Mucosa of gallbladder (tissue), 1 donor: Measurements from ENCODE around the gene UBASH3B. TPM values are rescaled to one million over a fixed set of nuclear protein-coding genes. Genes with fewer than 3 reads are reported as not detected.
"Not testable (repeated sequence)": the region's sequence is repeated elsewhere in the genome, so short reads cannot be mapped to it uniquely, and the experiment has no call there.

Experiments
- DNase-seq: peaks from one replicate; pipeline ENCODE4 v3.0.0-alpha.2; 2020; ENCODE audit warnings: low spot score
- total RNA-seq: library from RNA; stranded (reverse); gene quantifications from one replicate; pipeline ENCODE4 v1.2.1, GENCODE V29; 2021
- donor health status: DM: no; HTN: no; CAD: no.

UBASH3B gene
- 7.4 TPM for total RNA-seq

- peak; percentile 68 for DNase-seq
These were observed at the start of gene UBASH3B for GRCh38 chr11:122655527-122656072. UBASH3B (plus strand) TSS chr11:122655722; CDS start chr11:122656050, 328 bp downstream.

- not testable (repeated sequence) for DNase-seq
These were observed 48.4 kb upstream of the UBASH3B start for GRCh38 chr11:122607162-122607561.

GRCh38 chr11:122612123-122612824, 43.2 kb upstream of the UBASH3B start:
- DNase-seq: no peak

- DNase-seq: no peak
These were observed 38.8 kb upstream of the UBASH3B start for GRCh38 chr11:122616718-122617117.

- DNase-seq: no peak
These were observed 38.2 kb upstream of the UBASH3B start for GRCh38 chr11:122617297-122617696.

DNA sequence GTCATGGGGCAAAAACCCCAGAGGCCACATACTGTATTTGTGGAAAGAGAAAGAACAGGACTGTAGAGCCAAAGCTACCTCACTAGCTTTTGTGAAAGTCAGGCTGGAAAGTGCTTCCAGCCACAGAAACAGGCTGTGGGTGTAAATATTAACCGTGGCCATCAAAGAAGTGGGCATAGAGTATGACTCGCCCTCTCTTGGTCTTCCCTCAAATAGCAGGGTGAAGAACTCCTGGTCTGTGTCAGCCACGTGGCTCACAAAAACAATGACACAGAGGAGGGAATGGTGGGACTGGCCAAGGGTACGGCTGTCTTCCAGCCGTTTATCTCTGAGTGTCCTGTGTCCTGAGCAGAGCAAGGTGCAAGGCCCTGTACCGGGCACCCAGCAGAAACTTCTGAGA, 37.6 kb upstream of the UBASH3B start:
- DNase-seq: no peak

DNA sequence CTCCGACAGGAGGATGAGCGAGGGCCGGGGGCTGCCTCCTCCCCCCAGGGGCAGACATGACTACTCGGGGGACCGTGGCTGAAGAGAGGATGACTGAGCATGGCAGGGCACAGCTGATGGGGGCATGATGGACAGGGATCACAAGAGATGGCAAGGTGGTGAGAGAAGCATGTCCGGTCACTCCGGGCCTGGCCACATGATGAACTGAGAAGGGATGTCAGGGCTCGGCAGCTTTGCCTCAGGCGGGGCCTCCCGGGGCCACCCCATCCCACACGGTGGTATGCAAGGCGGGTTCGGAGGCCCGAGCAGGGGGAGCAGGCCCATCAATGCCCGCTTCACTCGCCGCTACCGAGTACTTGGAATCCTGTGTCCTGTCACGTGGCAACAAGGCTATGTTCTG, 36.6 kb upstream of the UBASH3B start:
- no peak for DNase-seq

GRCh38 chr11:122619757-122620156, 35.8 kb upstream of the UBASH3B start:
- no peak for DNase-seq

GRCh38 chr11:122625501-122625900, 30.0 kb upstream of the UBASH3B start:
- not testable (repeated sequence) for DNase-seq

DNA sequence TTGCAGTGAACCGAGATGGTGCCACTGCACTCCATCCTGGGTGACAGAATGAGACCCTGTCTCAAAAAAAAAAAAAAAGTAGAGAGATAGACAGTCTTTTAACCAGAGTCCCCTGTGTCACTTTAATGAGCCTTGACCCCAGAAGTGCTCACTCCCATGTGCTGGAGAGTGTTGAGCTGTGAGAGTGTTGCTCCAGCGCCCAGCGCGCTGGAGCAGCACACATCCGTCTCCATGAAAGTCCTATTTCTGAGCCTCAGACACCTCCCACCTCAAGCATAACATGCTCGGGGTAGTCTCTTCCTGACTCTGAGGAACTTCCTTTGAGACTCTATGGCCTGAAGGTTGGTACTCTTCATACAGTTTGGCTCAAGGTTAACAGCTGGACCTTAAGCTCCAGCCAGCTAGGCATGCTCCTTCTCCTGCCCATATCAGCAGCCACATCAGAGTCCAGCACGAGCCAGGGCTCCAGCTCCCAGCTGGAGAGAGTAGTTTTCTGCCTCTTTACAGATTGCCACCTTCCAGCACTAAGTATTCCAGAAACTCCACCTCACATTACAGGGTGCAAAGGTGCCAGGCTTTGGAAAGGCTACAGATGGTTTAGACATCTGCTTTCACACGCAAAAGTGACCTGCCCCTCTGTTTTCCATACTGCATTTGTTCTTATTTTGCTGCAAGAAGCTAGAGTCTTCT, 29.4 kb upstream of the UBASH3B start:
- no peak for DNase-seq

- DNase-seq: no peak
These were observed 27.8 kb upstream of the UBASH3B start for GRCh38 chr11:122627745-122628144.

GRCh38 chr11:122628810-122629555, 26.5 kb upstream of the UBASH3B start:
- DNase-seq: peak; percentile 71

DNA sequence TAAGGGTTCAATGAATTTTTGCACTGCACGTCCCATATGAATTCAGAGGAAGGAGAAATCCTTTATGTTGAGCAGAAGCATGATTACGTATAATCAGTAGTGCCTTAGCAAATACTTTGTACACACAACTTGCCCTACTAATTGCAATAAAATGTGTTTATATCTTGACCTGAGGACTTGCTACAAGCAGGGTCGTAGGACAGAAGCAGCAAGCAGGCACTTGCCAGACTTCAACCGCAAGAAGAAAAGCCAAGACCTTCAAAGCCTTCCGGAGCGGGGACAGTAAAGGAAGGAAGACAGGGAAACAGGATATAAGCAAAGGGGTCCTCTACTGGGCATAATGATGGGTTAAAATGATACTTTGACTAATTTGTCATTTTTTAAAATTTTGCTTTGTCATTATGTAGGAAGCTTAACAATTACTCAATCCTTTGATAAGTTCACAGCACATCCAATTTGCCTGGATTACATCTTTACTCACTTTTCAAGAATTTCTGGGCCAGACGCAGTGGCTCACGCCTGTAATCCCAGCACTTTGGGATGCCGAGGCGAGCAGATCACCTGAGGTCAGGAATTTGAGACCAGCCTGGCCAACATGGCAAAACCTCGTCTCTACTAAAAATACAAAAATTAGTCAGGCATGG, 23.2 kb upstream of the UBASH3B start:
- DNase-seq: no peak

DNA sequence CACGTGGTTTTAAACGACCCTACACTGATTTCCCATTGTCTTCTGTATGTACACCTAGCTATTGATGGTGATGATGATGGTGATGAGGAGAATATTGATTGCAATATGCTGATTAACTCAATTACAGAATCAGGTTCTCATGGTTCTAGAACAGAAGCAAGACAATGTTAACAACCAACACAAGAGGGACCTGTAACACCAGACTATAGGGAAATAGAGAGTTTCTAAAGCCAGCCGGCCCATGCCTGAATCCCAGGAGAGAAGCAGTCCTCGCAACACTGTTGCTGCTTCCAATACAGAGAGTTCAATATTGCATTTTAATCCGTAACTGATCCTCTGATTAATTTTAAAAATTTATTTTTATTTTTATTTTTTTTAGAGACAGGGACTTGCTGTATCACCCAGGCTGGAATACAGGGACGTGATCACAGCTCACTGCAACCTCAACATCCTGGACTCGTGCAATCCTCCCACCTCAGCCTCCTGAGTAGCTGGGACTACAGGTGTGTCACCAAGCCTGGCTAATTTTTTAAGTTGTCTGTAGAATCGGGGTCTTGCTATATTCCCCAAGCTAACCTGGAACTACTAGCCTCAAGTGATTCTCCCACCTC, 22.2 kb upstream of the UBASH3B start:
- no peak for DNase-seq

DNA sequence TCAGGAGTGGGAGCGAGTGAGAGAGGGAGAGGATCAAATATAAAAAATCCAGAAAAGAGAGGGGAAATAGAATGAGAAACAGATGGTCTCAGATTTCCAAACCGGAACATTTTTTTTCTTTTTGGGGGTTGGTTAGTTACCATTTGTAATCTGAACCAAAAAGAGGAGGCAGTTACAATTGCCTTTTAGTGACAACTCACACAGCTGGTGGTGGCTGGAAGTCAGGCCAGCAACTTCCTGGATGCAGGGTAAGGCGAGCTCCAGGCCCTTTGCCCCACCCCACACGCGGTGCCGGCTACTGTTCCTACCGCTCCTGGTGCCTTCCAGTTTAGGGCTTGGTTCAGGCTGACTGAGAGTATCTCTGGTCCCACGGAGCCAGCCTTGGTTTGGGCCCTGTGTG, 21.0 kb upstream of the UBASH3B start:
- DNase-seq: no peak

DNA sequence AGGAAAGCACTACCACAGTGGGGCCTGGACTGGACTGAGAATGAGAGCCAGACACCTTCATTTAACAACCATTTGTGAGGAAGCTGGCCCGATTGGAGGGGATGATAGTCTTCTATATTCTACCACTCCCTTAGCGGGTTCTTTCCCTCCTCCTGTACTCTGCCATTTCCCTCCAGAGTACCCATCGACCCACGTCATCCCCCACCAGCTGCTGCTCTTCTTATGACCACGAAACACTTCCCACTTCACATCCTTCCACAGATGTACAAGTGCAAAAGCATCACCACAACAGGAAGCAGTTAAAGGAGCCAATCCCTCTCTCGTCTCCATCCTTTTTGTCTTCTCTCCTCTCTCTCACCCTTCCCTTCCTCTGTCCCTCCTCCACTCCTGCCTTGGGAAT, 18.0 kb upstream of the UBASH3B start:
- no peak for DNase-seq

DNA sequence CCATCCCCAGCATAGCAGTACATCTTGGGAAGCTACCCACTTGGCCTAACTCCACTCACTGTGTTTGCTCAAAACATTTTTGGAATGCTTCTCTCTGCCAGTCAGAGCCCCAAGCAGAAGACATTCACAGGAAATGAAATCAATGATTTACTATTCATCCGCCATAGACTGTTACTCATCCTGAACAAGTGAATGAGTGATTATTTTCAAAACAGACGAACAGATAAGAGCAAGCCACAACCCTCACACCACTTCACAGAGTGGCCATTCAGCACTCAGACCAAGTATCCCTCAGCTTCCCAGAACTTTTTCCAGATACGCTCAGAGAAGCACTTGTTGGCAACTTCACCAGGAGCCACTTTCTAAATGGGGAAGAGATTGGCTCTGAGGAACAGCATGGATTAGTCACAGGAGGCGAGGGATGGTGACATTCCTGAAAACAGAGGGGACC, 13.0 kb upstream of the UBASH3B start:
- DNase-seq: no peak

DNA sequence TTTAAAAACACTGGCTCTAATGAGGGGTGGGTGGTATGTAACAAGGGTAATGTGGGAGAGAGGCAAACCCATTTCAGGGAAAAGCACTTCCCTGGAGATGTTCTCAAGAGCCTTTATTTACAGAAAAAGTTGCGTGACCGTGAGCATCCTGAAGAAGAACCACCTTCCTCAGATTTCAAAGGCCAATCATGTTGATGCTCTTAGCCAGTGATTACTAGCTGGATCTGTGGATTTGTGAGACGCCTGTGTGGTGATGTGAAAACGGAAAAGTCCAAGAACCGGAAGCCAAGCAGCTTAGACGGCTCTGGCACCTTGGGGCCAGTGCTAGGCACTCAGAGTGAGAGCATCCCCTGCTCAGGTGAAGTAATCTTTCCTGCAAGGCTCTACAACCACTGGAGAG, 12.6 kb upstream of the UBASH3B start:
- no peak for DNase-seq

DNA sequence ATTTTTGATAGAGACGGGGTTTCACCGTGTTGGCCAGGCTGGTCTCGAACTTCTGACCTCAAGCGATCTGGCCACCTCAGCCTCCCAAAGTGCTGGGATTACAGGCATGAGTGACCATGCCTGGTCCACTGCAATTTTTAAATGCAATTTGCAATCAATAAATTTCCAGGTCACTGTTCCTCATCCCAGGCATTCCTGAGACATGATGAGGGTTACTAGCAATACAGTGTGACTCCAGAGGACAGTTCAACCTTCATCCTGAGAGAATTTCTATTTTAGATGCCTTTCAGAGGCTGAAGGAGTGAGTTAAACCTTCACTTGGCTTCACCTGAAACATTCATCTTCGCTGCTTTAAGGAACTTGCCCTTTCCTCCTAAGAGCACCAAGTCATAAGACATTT, 9.7 kb upstream of the UBASH3B start:
- DNase-seq: no peak

DNA sequence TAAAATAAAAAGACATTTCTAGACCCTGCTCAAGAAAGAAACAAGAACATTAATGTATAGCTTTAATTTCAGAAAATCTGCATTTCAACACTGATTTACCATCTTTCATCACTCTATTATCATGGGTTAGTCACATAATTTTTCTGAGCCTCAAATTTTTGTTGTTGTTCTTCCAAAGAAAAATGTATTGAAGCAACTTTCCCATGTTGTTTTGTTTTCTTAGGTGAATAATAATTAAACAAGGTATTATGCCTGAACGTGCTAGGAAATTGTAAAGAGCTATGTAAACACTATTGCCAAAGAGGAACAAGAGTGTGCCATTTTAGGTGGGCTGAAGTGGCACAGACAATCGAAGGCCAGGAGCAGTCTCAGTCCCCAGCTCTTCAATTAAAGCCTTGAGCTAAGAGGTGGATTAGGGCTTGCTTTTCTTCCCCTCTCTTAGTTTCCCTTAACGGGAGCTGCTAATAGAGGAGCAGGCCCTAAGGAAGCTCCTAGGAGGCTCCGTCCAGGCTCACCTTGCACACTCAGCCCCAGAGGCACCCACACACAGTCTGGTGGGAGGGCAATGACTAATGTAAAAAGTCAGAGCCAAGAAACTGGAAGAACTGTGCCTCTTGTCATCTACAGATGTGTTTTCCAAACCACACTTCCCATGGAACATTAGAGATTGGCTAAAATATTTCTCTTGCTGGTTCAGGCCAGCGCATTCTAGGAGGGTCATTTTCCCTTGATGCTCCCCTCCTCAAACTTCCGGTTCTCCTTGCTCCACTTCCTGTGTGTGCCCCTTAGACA, 8.8 kb upstream of the UBASH3B start:
- DNase-seq: no peak
